HG03460 (cell line): ENCODE results near the gene CLPTM1L.
"Not testable (repeated sequence)": the region's sequence is repeated elsewhere in the genome, so short reads cannot be mapped to it uniquely, and the experiment has no call there.

Experiments used
- ATAC-seq: cut with Tn5 transposase; IDR thresholded peaks from one replicate; pipeline ENCODE4 v1.9.1; 2021; ENCODE audit not compliant: unreplicated experiment

CLPTM1L gene

GRCh38 chr5:1380910-1381309, 36.0 kb upstream of the CLPTM1L start:
- ATAC-seq: no peak

- no peak for ATAC-seq
Observed at GRCh38 chr5:1380011-1380817, 35.3 kb upstream of the CLPTM1L start.

DNA sequence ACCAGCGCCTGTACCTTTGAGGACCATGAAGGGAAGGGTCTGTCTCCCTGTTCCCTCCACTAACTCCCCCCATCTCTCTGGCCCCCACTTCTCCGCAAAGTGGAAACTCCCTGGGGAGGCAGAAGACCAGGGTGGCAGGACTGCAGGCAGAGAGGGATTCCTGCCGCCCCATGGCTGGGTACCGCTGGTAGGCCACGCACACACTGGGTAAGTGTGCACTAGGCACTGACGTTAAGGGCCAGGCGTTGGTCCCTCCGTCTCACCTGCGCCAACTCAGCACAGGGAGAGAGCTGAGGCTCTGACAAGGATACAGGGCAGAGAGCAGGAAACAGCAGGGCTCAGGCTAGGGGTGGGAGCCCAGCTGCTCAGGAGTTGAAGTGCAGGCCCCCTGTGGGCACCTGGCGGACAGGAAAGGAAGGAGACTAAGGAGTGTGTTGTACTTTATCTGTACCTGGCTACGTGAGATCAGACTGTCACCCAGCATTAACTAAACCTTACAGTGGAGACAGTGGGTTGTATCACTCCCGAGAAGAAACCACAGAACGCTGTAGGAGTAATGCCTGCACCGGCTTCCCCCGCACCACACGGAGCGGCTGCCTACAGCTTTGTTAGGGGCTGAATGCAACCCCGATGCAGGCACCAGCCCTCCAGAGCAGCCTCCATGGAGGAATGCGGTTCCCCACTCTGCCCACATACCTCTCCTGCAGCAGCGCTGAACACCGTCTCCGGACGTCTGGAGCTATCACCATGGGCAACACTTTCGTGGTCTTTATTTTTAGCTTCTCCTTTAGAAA, 34.2 kb upstream of the CLPTM1L start:
- ATAC-seq: no peak

GRCh38 chr5:1378096-1378495, 33.2 kb upstream of the CLPTM1L start:
- no peak for ATAC-seq

GRCh38 chr5:1376981-1377380, 32.1 kb upstream of the CLPTM1L start:
- no peak for ATAC-seq

GRCh38 chr5:1375871-1376810, 31.2 kb upstream of the CLPTM1L start:
- no peak for ATAC-seq

DNA sequence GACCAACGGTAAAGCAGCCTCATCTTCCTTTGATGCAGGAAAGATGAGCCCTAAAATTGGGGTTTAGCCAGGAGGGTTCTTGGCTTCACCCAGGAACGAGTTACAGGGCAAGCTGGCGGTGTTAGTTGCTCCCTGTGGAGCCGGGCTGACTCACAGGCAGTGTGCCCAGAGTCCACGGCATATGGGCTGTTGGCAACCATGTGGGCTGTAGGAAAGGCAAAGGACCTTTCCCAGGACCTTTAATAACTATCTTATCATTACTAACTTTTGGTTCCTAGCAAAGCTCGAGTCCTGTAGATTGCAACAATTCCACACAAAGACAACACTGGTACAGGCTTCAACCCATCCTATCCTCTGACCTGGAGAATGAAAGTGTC, 29.8 kb upstream of the CLPTM1L start:
- no peak for ATAC-seq

- no peak for ATAC-seq
Observed at GRCh38 chr5:1374030-1374678, 29.3 kb upstream of the CLPTM1L start.

- ATAC-seq: not testable (repeated sequence)
Observed at GRCh38 chr5:1371972-1372342, 27.1 kb upstream of the CLPTM1L start.

DNA sequence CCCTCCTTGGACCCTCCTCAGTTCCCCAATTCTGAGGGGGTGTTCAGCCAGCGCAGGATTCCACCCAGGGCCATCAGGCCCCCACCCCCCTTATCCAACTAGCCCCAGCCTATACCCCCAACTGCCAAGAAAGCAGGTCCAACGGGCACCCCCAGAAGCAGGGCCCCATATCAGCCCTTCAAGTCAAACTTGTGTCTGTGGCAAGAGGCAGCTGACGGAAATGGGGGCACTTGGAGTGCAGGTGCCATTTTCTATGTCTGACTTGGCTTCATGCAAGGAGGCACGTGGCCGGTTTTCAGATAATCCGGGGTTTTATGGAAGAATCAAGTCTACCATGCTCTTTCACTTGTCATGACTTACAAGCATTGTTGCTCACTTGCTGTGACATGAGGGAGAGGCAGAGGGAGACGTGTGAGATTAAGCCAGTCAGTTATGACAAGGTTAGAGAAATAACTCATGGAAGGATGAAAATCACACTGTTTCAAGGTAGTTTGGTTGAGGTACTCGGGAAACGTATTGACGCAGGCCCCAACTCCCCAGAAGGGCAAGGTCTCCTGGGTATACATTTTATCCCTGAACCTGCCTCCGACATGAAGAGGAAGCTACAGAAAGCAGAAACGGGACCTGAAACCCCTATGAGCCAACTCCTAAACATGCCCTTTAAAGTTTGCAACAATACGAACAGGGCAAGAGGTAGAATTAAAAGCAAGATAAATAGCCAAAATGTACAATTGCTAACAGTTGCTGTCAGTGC, 26.5 kb upstream of the CLPTM1L start:
- no peak for ATAC-seq

DNA sequence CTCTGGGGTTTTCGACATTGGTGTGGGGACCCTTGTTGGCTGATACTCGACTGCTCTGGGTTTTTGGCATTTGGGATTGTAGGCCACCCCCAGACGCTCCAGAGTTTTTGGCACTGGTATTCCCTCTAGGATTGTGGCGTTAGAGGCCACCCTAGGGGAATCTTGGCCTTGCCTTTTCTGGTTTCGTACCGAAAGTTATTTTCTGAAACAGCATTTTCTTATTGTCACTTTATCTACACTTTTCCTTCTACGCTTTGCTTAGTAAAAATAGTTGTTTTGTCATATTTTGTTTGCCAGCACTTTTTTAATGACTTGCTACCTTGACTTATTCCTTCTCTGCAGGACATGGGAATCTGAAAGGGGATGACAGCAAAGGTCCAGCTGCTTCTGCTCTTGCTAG, 25.1 kb upstream of the CLPTM1L start:
- ATAC-seq: no peak

DNA sequence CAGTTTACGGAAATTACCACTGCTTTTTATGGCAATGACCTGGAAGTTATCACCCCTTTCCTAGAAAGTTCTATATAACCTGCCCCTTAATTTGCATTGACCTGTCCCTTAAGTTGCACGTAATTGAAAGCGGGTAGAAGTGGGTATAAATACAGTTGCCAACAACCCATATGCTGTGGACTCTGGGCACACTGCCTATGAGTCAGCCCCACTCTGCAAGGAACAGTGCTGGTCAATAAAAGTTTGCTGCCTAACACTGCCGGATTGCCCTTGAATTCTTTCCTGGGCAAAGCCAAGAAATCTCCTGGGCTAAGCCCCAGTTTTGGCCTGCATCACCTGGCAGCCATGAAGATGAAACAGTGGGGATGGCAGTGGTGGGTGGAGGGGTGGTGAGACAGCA, 23.9 kb upstream of the CLPTM1L start:
- no peak for ATAC-seq

GRCh38 chr5:1368236-1368635, 23.3 kb upstream of the CLPTM1L start:
- no peak for ATAC-seq

GRCh38 chr5:1367149-1367548, 22.2 kb upstream of the CLPTM1L start:
- ATAC-seq: no peak

DNA sequence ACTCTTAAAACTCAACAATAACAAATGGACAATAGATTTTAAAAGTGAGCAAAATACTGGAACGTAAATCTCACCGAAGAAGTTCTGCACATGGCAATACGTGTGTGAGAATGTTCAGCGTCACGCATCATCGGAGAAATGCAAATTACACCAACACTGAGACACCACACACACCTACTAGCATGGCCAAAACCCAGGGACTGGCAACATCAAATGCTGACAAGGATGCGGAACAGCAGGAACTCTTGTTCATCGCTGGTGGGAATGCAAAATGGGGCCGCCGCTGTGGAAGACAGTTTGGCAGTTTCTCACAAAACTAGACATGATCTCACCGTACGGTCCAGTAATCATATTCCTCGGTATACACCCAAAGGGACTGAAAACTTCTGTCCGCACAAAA, 21.6 kb upstream of the CLPTM1L start:
- no peak for ATAC-seq

- no peak for ATAC-seq
Observed at GRCh38 chr5:1364211-1364610, 19.3 kb upstream of the CLPTM1L start.

- ATAC-seq: no peak
Observed at GRCh38 chr5:1363581-1363980, 18.7 kb upstream of the CLPTM1L start.

GRCh38 chr5:1363160-1363559, 18.3 kb upstream of the CLPTM1L start:
- ATAC-seq: no peak

- no peak for ATAC-seq
Observed at GRCh38 chr5:1362242-1363015, 17.5 kb upstream of the CLPTM1L start.
